HEK293T (cell line): ENCODE results near the gene CFAP157.

Experiments used
- CTCF ChIA-PET: fragments of 350-600 bp; formaldehyde crosslinking; extraction: SDS; loops from one replicate; lab custom pipeline; 2021; ENCODE audit warnings: antibody characterized with exemption, inconsistent platforms; lab: Yijun Ruan, JAX
- POLR2A ChIA-PET: fragments of 350-600 bp; formaldehyde crosslinking; extraction: SDS; loops from one replicate; lab custom pipeline; 2020; ENCODE audit warnings: antibody characterized with exemption, inconsistent platforms; lab: Yijun Ruan, JAX
- DNase-seq: peaks from one replicate; pipeline ENCODE4 v3.0.0; 2012; ENCODE audit warnings: mixed read lengths; ENCODE audit errors: extremely low spot score
- ARNT ChIP-seq: fragments of 450-650 bp; IDR thresholded peaks from 2 replicates; pipeline ENCODE4 v1.6.1; 2017; ENCODE audit warnings: mild to moderate bottlenecking
- BHLHE40 ChIP-seq: fragments of 450-650 bp; IDR thresholded peaks from 2 replicates; pipeline ENCODE4 v1.6.1; 2016; ENCODE audit warnings: mild to moderate bottlenecking, moderate library complexity, borderline replicate concordance
- CTBP1 ChIP-seq: fragments of 450-650 bp; IDR thresholded peaks from 2 replicates; pipeline ENCODE4 v1.6.1; 2016; ENCODE audit warnings: borderline replicate concordance
- ELF4 ChIP-seq: fragments of 450-650 bp; IDR thresholded peaks from 2 replicates; pipeline ENCODE4 v1.6.1; 2017; ENCODE audit warnings: antibody characterized with exemption
- FOXA1 ChIP-seq: fragments of 450-650 bp; IDR thresholded peaks from 2 replicates; pipeline ENCODE4 v1.6.1; 2016; ENCODE audit warnings: mild to moderate bottlenecking
- FOXK2 ChIP-seq: fragments of 450-650 bp; IDR thresholded peaks from 2 replicates; pipeline ENCODE4 v1.6.1; 2016; ENCODE audit warnings: mild to moderate bottlenecking
- FOXM1 ChIP-seq: fragments of 450-650 bp; IDR thresholded peaks from 2 replicates; pipeline ENCODE4 v1.6.1; 2017; ENCODE audit warnings: mild to moderate bottlenecking, borderline replicate concordance
- HDGF ChIP-seq: fragments of 450-650 bp; IDR thresholded peaks from 2 replicates; pipeline ENCODE4 v1.6.1; 2017; ENCODE audit warnings: antibody characterized with exemption, borderline replicate concordance
- L3MBTL2 ChIP-seq: fragments of 450-650 bp; conservative IDR thresholded peaks from 2 replicates; pipeline ENCODE4 v1.6.1; 2016; ENCODE audit warnings: mild to moderate bottlenecking
- LEF1 ChIP-seq: fragments of 450-650 bp; IDR thresholded peaks from 2 replicates; pipeline ENCODE4 v1.6.1; 2017; ENCODE audit warnings: mild to moderate bottlenecking, borderline replicate concordance
- NFRKB ChIP-seq: fragments of 450-650 bp; IDR thresholded peaks from 2 replicates; pipeline ENCODE4 v1.6.1; 2016; ENCODE audit warnings: mild to moderate bottlenecking, moderate library complexity
- SP1 ChIP-seq: fragments of 450-650 bp; IDR thresholded peaks from 2 replicates; pipeline ENCODE4 v1.6.1; 2017
- SUZ12 ChIP-seq: fragments of 450-650 bp; IDR thresholded peaks from 2 replicates; pipeline ENCODE4 v1.6.1; 2016; ENCODE audit warnings: mild to moderate bottlenecking
- TARDBP ChIP-seq: fragments of 450-650 bp; IDR thresholded peaks from 2 replicates; pipeline ENCODE4 v1.6.1; 2016
- ZNF384 ChIP-seq: fragments of 450-650 bp; IDR thresholded peaks from 2 replicates; pipeline ENCODE4 v1.6.1; 2016
- TF ChIP-seq, protein P1 (sequence below): fragments of 450-650 bp; IDR thresholded peaks from 2 replicates; pipeline ENCODE4 v1.6.1; 2016

The CFAP157 gene

DNA sequence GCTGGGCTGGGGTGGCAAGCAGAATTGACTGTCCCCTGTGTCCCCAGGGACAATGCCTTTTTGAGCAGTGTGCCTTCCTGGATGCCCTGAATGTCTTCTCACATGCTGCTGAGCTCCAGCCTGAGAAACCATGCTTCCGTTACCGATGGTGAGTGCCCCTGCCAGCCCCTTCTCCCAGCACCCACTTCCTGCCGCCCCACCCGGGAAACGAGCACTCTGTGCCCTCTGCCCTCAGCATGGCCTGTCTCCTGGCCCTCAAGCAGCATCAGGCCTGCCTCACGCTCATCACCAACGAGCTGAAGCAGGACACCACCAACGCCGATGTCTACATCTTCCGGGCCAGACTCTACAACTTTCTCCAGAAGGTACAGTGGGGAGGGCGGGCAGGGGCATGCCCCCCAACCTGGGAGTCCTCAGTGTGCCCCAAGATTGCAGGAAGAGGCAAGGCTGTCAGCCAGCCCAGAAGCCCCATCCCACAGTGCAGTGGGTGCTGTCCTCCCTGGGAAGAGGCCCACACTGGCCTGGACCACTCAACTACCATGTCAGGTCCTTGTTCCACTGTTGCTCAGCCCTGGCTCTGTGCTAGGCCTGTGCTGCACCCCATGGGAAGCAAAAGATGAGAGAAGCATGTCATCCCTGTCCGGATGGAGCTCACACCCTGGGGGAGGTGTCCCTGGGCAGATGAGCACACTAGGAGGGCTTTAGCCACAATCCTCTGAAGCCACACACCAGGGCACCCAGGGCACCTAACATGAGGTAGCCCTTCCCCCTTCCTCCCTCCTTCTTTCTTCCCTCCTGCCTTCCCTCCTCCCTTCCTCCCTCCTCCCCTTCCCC lies 13.5 kb downstream of the CFAP157 start:
- TF ChIP-seq ZNF384 (no peak), ARNT (no peak), TARDBP (no peak), SP1 (no peak), SUZ12 (no peak), NFRKB (no peak), L3MBTL2 (no peak), HDGF (no peak), FOXM1 (no peak), LEF1 (no peak)
- TF ChIP-seq, protein P1, sequence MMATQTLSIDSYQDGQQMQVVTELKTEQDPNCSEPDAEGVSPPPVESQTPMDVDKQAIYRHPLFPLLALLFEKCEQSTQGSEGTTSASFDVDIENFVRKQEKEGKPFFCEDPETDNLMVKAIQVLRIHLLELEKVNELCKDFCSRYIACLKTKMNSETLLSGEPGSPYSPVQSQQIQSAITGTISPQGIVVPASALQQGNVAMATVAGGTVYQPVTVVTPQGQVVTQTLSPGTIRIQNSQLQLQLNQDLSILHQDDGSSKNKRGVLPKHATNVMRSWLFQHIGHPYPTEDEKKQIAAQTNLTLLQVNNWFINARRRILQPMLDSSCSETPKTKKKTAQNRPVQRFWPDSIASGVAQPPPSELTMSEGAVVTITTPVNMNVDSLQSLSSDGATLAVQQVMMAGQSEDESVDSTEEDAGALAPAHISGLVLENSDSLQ: no peak
- POLR2A ChIA-PET: interaction anchor here (0.9 kb wide), 2 partner anchors 15 to 112 kb away, joined by 3 read pairs; partner anchors contain the start of gene TOR2A
- no peak for DNase-seq
- CTCF ChIA-PET: no interaction called here

DNA sequence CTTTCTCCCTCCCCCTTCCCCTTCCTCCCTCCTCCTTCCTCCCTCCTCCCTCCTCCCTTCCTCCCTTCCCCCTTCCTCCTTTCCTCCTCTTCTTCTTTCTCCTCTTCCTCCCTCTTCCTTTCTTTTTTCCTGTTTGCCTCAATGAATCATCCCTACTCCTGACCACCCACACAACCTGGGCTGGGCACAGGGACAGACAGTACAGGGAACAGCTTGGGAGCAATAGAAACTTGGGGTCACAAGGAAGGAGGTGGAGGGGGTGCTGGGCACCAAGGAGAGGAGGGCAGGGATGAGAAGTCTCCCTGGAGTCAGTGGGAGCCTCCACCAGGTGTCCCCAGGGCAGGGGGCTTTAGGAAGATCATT lies 14.1 kb downstream of the CFAP157 start:
- no peak for TF ChIP-seq LEF1
- no peak for TF ChIP-seq ELF4
- no peak for TF ChIP-seq SP1
- no peak for TF ChIP-seq SUZ12
- TF ChIP-seq ARNT: no peak
- no peak for TF ChIP-seq FOXK2
- no peak for TF ChIP-seq HDGF
- no peak for TF ChIP-seq FOXM1
- no peak for TF ChIP-seq FOXA1
- no peak for TF ChIP-seq TARDBP
- DNase-seq: no peak
- ChIA-PET CTCF (no interaction called here), POLR2A (interaction anchor here (0.9 kb wide), 1 partner anchor 14 kb away, joined by 3 read pairs; the partner anchor contains the start of gene TOR2A)

DNA sequence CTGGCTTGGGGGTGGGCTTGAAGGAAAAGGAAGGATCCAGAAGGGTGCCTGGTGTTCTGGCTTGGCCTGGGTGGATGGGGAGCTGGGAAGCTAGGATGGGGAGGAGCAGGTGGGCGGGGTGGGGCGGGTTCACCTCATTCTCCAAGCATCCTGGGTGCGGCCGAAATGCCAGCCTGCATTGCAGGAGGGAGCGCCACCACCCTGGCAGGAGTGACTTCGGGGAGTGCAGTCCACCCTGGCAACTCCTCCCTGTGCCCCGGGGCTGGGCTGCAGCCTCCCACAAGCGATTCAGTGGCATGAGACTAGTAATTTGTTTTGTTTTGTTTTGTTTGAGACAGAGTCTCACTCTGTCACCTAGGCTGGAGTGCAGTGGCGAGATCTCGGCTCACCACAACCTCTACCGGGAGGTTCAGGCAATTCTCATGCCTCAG lies 14.6 kb downstream of the CFAP157 start:
- POLR2A ChIA-PET: interaction anchor here (1.0 kb wide), 1 partner anchor 13 kb away, joined by 3 read pairs; no protein-coding TSS in a partner anchor
- DNase-seq: no peak
- TF ChIP-seq TARDBP (no peak), SUZ12 (no peak), CTBP1 (no peak), NFRKB (no peak), ZNF384 (no peak), FOXM1 (no peak), BHLHE40 (no peak), FOXA1 (no peak), SP1 (no peak), ARNT (no peak), LEF1 (no peak), HDGF (no peak), FOXK2 (no peak), ELF4 (no peak), L3MBTL2 (no peak)
- TF ChIP-seq, protein P1: no peak
- CTCF ChIA-PET: interaction anchor here (1.5 kb wide), 1 partner anchor 10 kb away, joined by 4 read pairs; no protein-coding TSS in a partner anchor

DNA sequence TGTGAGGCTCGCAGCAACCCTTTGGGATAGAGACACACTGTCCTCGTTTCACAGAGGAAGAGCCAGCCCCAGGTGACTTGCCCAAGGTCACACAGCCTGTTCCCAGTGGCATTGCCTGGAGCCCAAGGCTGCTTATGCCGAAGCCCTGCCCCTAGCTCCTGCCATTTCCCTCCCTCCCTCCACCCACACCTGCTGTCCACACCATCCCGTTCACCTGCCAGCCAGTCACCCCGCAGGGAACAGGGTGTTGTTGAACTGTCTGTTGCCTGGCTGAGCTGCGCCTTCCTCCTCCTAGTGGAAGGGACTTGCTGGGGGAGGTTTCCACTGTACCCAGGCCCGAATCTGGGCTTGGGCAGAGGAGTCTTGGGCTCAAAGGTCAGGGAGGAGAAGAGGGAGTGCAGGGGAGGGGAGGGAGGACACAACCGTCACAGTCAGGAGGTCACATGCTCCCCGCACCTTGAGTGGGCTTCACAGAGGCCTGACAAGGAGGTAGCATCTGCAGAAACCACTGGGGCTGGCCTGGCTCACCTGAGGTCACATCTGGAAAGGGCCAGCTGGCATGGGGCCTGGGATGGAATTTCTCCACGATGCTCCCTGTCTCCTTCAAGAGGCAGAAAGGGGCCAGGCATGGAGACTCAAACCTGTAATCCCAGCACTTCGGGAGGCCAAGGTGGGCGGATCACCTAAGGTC lies 15.4 kb downstream of the CFAP157 start:
- ChIA-PET CTCF (interaction anchor here (1.5 kb wide), 1 partner anchor 9 kb away, joined by 4 read pairs; no protein-coding TSS in a partner anchor), POLR2A (interaction anchor here (0.6 to 1.0 kb wide), 2 partner anchors 12 to 187 kb away, joined by 3 read pairs; no protein-coding TSS in a partner anchor)
- no peak for DNase-seq
- TF ChIP-seq FOXK2: no peak
- TF ChIP-seq LEF1: no peak
- no peak for TF ChIP-seq HDGF
- TF ChIP-seq ELF4: no peak
- TF ChIP-seq FOXM1: no peak
- no peak for TF ChIP-seq FOXA1
- no peak for TF ChIP-seq ZNF384
- no peak for TF ChIP-seq ARNT
- TF ChIP-seq SP1: no peak

DNA sequence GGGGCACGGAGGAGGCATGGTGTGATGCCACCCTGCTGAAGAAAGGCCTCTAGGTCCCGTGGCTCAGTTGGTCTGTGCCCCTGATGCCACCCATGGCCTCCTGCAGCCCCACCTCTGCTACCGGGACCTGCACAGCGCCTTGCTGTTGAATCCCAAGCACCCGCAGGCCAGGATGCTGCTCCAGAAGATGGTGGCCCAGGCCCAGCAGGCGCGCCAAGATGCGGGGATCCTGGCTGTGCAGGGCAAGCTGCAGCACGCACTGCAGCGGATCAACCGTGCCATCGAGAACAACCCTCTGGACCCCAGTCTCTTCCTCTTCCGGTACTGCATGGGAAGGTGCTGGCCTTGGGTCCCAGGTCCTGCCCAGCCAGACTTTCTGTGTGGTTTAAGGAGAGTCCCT lies 16.2 kb downstream of the CFAP157 start:
- CTCF ChIA-PET: no interaction called here
- no peak for TF ChIP-seq LEF1
- no peak for DNase-seq
- POLR2A ChIA-PET: interaction anchor here (1.2 kb wide), 1 partner anchor 12 kb away, joined by 3 read pairs; no protein-coding TSS in a partner anchor

DNA sequence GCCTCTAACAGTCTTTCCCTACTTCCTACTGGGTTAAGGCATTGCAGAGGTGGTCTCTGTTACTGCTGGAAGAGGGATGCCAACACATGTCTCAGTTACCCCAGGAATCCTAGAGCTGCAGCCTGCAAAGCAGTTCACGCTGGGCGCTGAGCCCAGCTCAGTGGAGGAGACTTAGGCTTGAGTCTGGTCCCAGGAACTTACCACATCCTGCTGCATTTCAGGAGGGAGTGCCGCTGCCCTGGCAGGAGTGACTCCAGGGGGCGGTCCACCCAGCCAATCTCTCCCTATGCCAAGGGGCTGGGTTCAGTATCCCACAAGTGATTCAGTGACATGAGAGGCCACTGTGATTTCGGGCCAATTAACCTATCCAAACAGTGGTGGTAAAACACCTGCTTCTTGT lies 16.7 kb downstream of the CFAP157 start:
- no peak for DNase-seq
- POLR2A ChIA-PET: interaction anchor here (1.2 kb wide), 1 partner anchor 11 kb away, joined by 3 read pairs; no protein-coding TSS in a partner anchor
- TF ChIP-seq LEF1 (no peak), L3MBTL2 (no peak), SUZ12 (no peak), CTBP1 (no peak), SP1 (no peak), TARDBP (no peak)
- TF ChIP-seq, protein P1: no peak
- CTCF ChIA-PET: no interaction called here
